Activated CD4-positive, alpha-beta T cell treated with anti-CD3 and anti-CD28 coated beads, Interleukin-2, Interleukin-6, amounts not matched to agents 100 ng/mL and 50 ng/mL, durations not matched to agents 16 hours and 8 hours (primary cell): ENCODE data around the gene CXCR1.
"Not testable (repeated sequence)": the region's sequence is repeated elsewhere in the genome, so short reads cannot be mapped to it uniquely, and the experiment has no call there.

Source experiments
- DNase-seq: peaks from one replicate; pipeline ENCODE4 v3.0.0-alpha.2; 2020

Gene CXCR1

GRCh38 chr2:218166791-218167190 lies at the start of gene CXCR1:
Gene CXCR1, minus strand, starts transcription at chr2:218166962. Its CDS starts 1,751 bp downstream, at chr2:218165211.
- peak; percentile 25 for DNase-seq

- DNase-seq: no peak
Measured at GRCh38 chr2:218216336-218216673, 49.5 kb upstream of the CXCR1 start.

- DNase-seq: no peak
Measured at GRCh38 chr2:218214116-218214515, 47.4 kb upstream of the CXCR1 start.

- no peak for DNase-seq
Measured at GRCh38 chr2:218209078-218209477, 42.3 kb upstream of the CXCR1 start.

- no peak for DNase-seq
Measured at GRCh38 chr2:218202266-218202665, 35.5 kb upstream of the CXCR1 start.

GRCh38 chr2:218196974-218197373 lies 30.2 kb upstream of the CXCR1 start:
- no peak for DNase-seq

- no peak for DNase-seq
Measured at GRCh38 chr2:218194880-218195279, 28.1 kb upstream of the CXCR1 start.

GRCh38 chr2:218193701-218194100 lies 26.9 kb upstream of the CXCR1 start:
- DNase-seq: no peak

GRCh38 chr2:218192902-218193430 lies 26.2 kb upstream of the CXCR1 start:
- no peak for DNase-seq

- no peak for DNase-seq
Measured at GRCh38 chr2:218188528-218188927, 21.8 kb upstream of the CXCR1 start.

GRCh38 chr2:218187296-218188015 lies 20.7 kb upstream of the CXCR1 start:
- no peak for DNase-seq

GRCh38 chr2:218186876-218187275 lies 20.1 kb upstream of the CXCR1 start:
- DNase-seq: no peak

GRCh38 chr2:218186355-218186766 lies 19.6 kb upstream of the CXCR1 start:
- DNase-seq: peak; percentile 78

GRCh38 chr2:218184331-218184730 lies 17.6 kb upstream of the CXCR1 start:
- DNase-seq: no peak

- DNase-seq: no peak
Measured at GRCh38 chr2:218180467-218181114, 13.8 kb upstream of the CXCR1 start.

GRCh38 chr2:218179782-218180181 lies 13.0 kb upstream of the CXCR1 start:
- DNase-seq: no peak

GRCh38 chr2:218172845-218173244 lies 6.1 kb upstream of the CXCR1 start:
- DNase-seq: no peak

GRCh38 chr2:218171744-218172143 lies 5.0 kb upstream of the CXCR1 start:
- DNase-seq: not testable (repeated sequence)

- no peak for DNase-seq
Measured at GRCh38 chr2:218169757-218170546, 3.2 kb upstream of the CXCR1 start.

- peak; percentile 73 for DNase-seq
Measured at GRCh38 chr2:218168635-218169462, 2.1 kb upstream of the CXCR1 start.

GRCh38 chr2:218168016-218168415 lies 1.3 kb upstream of the CXCR1 start:
- DNase-seq: no peak

- DNase-seq: no peak
Measured at GRCh38 chr2:218162814-218163213, 3.9 kb downstream of the CXCR1 start.

- DNase-seq: no peak
Measured at GRCh38 chr2:218161644-218162043, 5.1 kb downstream of the CXCR1 start.
